HG03460 (cell line): Measurements from ENCODE around the gene ANKRD6.

Experiments
- ATAC-seq: cut with Tn5 transposase; IDR thresholded peaks from one replicate; pipeline ENCODE4 v1.9.1; 2021; ENCODE audit not compliant: unreplicated experiment

Gene ANKRD6

DNA sequence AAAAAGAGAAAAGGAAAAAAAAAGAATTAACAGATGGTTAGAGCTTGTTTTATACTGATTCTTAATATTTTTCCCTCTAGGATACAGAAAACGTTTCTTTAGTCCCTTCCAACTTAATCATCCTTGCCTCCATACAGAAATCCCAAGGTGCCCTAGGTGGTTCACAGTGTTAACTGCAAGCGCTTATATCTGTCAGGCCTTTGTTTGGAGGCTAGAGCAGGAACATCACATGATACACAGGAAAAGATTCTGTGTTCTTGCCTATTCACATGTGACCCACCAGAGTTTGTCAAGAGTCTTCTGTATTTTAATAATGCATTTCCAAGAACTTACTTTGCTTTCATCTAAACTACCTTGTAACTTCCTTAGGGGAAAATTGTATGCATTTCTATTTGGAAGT is 31.3 kb downstream of the ANKRD6 start:
- no peak for ATAC-seq

- no peak for ATAC-seq
These were observed 34.5 kb downstream of the ANKRD6 start for GRCh38 chr6:89467437-89467836.

DNA sequence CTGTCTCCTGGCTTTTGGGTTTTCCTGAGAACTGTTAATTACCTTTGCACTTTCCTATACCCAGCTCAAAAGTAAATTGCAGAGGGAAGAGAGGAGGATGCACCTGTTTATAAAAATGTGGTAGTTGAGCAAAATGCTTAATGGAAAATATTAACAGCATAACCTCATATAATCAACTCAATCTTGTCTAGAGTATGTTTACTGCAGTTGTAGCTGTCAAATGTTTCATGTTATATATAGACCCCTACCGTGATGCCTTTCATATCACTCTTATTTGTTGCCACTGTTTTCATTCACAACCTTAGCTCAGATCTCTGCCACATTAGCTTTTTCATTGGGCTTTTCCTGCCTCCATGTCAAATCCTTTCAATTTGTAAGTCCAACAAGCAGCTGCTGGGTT is 36.0 kb downstream of the ANKRD6 start:
- ATAC-seq: no peak

DNA sequence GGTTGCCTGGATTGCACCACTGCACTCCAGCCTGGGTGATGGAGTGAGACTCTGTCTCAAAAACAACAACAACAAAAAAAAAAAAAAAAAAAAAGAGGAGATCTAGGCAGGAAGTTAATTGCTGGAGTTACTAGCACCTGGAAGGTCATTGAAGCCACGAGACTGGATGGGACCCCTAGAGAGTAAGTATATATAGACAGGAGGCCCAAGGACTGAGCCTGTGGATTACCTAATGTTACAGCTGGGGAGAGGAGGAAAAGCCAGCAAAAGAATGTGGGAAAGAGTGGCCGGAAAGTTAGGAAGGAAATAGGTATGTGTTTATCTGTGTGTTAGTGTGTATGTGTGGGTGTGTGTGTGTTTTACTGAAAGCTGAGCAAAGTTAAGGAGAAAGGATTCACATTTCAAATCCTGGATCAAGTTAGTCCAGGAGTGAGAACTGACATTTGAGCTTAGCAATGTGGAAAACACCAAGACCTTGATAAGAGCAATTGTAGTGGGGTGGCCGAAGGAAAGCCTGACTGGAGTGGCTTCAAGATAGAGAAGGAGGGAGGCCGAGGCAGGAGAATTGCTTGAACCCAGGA is 38.4 kb downstream of the ANKRD6 start:
- no peak for ATAC-seq

- ATAC-seq: no peak
These were observed 42.1 kb downstream of the ANKRD6 start for GRCh38 chr6:89475101-89475500.

GRCh38 chr6:89475634-89476033 is 42.7 kb downstream of the ANKRD6 start:
- ATAC-seq: no peak

GRCh38 chr6:89479897-89480296 is 46.9 kb downstream of the ANKRD6 start:
- no peak for ATAC-seq

DNA sequence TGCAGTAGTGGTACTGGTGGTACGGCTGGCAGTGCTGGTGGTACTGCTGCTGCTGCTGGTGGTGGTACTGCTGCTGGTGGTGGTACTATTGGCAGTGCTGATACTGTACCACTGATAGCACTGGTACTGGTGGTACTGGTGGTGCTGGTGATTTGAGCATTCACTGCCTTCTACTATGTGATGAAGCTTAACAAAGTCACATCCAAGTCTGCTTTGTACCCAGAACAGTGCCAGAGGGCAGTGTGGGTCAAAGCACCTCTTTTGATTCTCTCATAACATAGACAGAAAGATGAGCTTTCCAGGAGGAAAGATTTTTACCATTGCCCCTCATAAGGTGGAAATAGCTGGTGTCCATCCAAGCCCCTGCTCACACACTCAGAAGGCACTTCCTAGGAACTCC is 48.7 kb downstream of the ANKRD6 start:
- no peak for ATAC-seq

DNA sequence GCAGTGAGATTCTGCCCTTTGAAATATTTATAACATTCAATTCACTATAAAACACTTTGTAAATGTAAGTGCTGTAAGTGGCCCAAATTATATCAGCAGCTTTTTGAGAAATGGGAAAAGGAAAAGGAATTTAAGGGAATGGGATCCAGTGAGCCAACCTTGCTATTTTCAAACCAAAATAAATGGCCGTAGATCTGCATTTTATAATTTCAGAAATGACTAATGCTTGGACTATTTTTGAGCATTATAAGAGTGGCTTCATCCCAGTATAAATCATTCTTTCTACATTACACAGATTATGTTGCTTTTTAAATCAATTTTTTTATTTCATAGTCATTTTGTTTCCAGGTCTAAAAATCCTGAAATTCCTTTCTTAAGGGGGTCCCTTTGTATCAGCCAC is 49.2 kb downstream of the ANKRD6 start:
- ATAC-seq: no peak

GRCh38 chr6:89483111-89483720 is 50.3 kb downstream of the ANKRD6 start:
- ATAC-seq: no peak

GRCh38 chr6:89485320-89485719 is 52.4 kb downstream of the ANKRD6 start:
- ATAC-seq: no peak

DNA sequence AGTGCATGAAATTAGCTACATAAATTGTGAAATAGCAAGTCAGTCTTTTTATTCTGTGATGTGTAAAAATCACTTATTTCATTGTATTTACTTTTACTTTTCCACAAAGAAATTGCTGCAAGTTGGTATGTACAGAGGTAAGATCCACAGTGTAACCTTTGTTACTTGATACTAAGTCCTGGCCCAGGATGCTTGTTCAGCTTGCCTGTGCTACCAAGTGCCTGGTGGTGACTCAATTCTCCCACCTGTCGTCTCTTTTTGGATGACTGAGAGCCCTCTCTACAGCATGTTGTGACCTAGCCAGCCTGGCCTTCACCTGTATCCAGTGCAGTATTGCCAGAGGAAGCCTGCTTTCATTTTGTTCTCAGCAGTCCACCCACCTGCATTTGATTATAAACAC is 54.9 kb downstream of the ANKRD6 start:
- no peak for ATAC-seq

GRCh38 chr6:89488438-89488837 is 55.5 kb downstream of the ANKRD6 start:
- ATAC-seq: no peak

DNA sequence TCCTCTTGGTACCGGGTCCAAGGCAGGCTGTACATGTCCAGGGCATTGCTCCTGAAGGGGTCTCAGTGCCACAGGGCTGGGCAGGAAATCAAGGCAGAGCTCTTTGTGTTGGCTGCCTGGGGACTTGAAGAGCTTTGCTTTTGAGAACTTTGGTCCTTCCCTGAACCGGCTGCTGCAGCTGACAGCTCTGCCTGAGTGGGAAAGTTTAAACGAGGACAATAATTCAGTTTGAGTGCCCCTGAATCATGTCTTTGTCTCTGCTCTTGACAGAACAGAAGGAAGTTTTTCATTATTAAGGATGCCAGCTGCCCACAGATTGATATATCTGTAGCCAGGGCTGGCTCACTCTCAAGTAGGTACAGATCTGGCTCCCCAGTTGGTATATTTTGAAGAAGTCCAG is 56.1 kb downstream of the ANKRD6 start:
- ATAC-seq: no peak

- no peak for ATAC-seq
These were observed 59.2 kb downstream of the ANKRD6 start for GRCh38 chr6:89492025-89492640.

DNA sequence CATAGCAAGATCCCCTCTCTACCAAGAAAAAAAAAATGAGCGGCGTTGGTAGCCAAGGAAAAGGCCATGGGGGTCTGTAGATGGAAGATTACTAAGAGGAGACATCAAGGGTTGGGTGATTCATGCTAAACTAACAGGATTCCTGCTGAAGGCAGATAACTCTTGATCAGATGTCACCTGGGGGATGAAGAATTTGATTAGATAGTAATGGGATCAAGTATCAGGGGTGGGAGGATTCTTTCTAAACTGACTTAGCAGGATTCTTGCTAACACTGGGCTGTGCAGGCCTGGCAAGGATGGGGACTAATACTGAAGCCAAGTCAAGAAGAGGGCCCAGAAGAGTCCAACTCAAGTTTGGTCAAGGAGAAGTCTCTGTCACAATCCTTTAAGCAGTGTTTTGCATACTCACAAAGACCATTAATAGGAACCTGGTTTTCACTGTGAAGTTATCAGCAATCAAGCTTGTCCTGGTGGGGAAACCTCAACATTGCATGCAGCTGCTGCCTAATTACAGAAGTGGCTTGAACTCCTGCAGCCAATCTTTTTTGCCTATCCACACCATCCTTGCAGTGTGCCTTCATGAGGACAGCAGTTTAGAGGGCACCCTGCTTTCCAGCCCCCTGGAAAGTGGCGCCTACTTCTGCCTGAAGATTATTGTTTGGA is 61.3 kb downstream of the ANKRD6 start:
- no peak for ATAC-seq

- no peak for ATAC-seq
These were observed 63.1 kb downstream of the ANKRD6 start for GRCh38 chr6:89495961-89496535.

GRCh38 chr6:89500611-89501010 is 67.7 kb downstream of the ANKRD6 start:
- no peak for ATAC-seq

DNA sequence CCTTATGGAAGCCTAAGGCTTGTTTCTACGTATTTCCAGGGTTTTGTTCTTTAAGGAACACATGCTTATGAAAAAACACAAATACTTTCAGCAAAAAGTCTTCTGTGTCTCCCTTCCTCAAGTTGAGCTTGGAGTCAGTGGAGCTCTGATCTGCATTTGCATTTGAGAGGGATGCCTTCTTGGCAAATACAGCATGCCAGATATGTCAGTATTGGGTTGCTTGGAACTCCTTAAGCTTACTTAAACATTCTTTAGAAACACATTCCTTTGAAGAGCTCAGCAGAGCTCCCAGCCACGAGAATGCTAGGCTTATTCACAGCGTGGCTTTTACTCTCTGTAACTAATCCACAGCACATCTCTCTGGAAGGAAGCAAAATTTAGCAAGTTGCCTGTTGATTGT is 68.3 kb downstream of the ANKRD6 start:
- no peak for ATAC-seq

GRCh38 chr6:89501753-89502152 is 68.8 kb downstream of the ANKRD6 start:
- ATAC-seq: no peak

GRCh38 chr6:89503641-89504040 is 70.7 kb downstream of the ANKRD6 start:
- no peak for ATAC-seq

- no peak for ATAC-seq
These were observed 72.9 kb downstream of the ANKRD6 start for GRCh38 chr6:89505847-89506246.
